ENCODE measurements around the gene ABCC8. TPM values are rescaled to one million over a fixed set of nuclear protein-coding genes. Genes with fewer than 3 reads are reported as not detected.

ABCC8 gene
- total and polyA plus RNA-seq, 2 of the 8 experiments (the other 6 are each of a cell fraction or from before 2014, with no cell fraction given), result 3.7 to 4.9 TPM

DNA sequence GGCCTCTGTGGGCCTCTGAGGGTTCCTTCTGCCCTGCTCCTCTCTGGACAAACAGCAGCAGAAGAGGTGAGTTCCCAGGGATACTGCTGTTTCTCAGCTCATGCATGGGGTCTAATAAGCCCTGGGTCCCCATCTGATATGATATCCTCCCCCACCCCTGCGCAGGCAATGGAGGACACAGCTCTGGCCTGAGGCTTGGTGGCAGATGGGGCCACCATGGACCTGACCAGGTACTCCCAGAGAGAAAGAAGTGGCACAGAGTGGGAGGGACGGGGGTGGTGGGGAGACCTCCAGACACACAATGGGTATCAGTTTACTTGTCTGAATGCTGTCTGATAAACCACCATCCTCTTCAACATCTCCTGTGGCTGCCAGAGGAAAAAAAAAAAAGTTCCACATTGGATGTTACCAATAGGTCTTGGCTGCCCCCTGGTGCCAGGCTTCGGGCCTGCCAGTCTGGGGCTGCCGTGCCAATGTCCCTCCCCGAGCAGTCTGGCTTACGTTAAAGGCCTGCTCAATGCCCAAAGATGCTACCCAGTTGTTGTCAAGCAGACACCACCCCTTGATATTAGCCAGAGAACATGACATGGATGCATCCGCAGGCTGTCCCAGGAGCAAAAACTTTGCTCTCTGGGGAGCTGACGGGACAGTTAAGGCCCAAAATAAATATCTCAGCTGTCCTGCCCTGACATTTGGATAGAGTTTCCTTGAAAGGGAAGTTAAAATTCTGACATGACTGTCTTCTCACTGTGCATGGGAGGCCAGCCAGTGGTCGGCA lies 27.9 kb upstream of the ABCC8 start (continued):
- TF ChIP-seq, protein P1, sequence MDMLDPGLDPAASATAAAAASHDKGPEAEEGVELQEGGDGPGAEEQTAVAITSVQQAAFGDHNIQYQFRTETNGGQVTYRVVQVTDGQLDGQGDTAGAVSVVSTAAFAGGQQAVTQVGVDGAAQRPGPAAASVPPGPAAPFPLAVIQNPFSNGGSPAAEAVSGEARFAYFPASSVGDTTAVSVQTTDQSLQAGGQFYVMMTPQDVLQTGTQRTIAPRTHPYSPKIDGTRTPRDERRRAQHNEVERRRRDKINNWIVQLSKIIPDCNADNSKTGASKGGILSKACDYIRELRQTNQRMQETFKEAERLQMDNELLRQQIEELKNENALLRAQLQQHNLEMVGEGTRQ (IDR thresholded peaks at IDR 0.05; ENCODE audit: low read length), result no peak
- no peak for TF ChIP-seq JUND (IDR thresholded peaks at IDR 0.05; ENCODE audit: low read length)
- no peak for TF ChIP-seq PHF8 (conservative IDR thresholded peaks at IDR 0.05; ENCODE audit: low read depth, low read length)
- TF ChIP-seq GABPA (IDR thresholded peaks at IDR 0.05; ENCODE audit: borderline replicate concordance, insufficient read depth, low read length), result no peak
- TF ChIP-seq GTF2F1 (IDR thresholded peaks at IDR 0.05; ENCODE audit: borderline replicate concordance, low read depth, low read length), result no peak
- TF ChIP-seq, protein P2, sequence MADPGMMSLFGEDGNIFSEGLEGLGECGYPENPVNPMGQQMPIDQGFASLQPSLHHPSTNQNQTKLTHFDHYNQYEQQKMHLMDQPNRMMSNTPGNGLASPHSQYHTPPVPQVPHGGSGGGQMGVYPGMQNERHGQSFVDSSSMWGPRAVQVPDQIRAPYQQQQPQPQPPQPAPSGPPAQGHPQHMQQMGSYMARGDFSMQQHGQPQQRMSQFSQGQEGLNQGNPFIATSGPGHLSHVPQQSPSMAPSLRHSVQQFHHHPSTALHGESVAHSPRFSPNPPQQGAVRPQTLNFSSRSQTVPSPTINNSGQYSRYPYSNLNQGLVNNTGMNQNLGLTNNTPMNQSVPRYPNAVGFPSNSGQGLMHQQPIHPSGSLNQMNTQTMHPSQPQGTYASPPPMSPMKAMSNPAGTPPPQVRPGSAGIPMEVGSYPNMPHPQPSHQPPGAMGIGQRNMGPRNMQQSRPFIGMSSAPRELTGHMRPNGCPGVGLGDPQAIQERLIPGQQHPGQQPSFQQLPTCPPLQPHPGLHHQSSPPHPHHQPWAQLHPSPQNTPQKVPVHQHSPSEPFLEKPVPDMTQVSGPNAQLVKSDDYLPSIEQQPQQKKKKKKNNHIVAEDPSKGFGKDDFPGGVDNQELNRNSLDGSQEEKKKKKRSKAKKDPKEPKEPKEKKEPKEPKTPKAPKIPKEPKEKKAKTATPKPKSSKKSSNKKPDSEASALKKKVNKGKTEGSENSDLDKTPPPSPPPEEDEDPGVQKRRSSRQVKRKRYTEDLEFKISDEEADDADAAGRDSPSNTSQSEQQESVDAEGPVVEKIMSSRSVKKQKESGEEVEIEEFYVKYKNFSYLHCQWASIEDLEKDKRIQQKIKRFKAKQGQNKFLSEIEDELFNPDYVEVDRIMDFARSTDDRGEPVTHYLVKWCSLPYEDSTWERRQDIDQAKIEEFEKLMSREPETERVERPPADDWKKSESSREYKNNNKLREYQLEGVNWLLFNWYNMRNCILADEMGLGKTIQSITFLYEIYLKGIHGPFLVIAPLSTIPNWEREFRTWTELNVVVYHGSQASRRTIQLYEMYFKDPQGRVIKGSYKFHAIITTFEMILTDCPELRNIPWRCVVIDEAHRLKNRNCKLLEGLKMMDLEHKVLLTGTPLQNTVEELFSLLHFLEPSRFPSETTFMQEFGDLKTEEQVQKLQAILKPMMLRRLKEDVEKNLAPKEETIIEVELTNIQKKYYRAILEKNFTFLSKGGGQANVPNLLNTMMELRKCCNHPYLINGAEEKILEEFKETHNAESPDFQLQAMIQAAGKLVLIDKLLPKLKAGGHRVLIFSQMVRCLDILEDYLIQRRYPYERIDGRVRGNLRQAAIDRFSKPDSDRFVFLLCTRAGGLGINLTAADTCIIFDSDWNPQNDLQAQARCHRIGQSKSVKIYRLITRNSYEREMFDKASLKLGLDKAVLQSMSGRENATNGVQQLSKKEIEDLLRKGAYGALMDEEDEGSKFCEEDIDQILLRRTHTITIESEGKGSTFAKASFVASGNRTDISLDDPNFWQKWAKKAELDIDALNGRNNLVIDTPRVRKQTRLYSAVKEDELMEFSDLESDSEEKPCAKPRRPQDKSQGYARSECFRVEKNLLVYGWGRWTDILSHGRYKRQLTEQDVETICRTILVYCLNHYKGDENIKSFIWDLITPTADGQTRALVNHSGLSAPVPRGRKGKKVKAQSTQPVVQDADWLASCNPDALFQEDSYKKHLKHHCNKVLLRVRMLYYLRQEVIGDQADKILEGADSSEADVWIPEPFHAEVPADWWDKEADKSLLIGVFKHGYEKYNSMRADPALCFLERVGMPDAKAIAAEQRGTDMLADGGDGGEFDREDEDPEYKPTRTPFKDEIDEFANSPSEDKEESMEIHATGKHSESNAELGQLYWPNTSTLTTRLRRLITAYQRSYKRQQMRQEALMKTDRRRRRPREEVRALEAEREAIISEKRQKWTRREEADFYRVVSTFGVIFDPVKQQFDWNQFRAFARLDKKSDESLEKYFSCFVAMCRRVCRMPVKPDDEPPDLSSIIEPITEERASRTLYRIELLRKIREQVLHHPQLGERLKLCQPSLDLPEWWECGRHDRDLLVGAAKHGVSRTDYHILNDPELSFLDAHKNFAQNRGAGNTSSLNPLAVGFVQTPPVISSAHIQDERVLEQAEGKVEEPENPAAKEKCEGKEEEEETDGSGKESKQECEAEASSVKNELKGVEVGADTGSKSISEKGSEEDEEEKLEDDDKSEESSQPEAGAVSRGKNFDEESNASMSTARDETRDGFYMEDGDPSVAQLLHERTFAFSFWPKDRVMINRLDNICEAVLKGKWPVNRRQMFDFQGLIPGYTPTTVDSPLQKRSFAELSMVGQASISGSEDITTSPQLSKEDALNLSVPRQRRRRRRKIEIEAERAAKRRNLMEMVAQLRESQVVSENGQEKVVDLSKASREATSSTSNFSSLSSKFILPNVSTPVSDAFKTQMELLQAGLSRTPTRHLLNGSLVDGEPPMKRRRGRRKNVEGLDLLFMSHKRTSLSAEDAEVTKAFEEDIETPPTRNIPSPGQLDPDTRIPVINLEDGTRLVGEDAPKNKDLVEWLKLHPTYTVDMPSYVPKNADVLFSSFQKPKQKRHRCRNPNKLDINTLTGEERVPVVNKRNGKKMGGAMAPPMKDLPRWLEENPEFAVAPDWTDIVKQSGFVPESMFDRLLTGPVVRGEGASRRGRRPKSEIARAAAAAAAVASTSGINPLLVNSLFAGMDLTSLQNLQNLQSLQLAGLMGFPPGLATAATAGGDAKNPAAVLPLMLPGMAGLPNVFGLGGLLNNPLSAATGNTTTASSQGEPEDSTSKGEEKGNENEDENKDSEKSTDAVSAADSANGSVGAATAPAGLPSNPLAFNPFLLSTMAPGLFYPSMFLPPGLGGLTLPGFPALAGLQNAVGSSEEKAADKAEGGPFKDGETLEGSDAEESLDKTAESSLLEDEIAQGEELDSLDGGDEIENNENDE (IDR thresholded peaks at IDR 0.05; ENCODE audit: insufficient replicate concordance, low read length), result no peak
- TF ChIP-seq TEAD4 (IDR thresholded peaks at IDR 0.05; ENCODE audit: low read depth, low read length), result no peak
- TF ChIP-seq, protein P3, sequence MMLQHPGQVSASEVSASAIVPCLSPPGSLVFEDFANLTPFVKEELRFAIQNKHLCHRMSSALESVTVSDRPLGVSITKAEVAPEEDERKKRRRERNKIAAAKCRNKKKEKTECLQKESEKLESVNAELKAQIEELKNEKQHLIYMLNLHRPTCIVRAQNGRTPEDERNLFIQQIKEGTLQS (IDR thresholded peaks at IDR 0.05; ENCODE audit: insufficient read depth, low read depth, low read length), result no peak
